GM19395 (cell line): ENCODE measurements around the gene NADK.
"Not testable (repeated sequence)": the region's sequence is repeated elsewhere in the genome, so short reads cannot be mapped to it uniquely, and the experiment has no call there.

Experiments used
- ATAC-seq: cut with Tn5 transposase; IDR thresholded peaks from one replicate; pipeline ENCODE4 v1.9.1; 2021; ENCODE audit warnings: mild to moderate bottlenecking, moderate library complexity; ENCODE audit not compliant: unreplicated experiment

Gene NADK

DNA sequence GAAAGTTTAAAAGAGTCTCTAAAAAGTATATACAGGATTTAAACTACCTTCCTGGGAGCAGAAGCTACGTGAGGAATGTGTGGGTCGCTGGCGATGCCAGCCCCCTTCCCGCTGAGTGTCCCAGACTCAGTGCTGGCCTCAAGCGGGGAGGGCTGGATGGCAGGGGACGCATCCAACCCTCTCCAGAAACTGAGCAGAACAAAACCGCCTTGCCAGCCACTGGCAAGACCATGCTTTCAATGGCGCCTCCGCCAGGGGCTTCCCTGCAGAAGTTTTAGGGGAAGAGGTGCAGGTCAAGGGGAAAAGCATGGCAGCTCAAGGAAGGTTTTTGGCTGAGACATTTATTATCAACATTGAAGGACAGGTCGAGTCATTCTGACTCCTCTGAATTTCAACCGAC lies 26.1 kb downstream of the NADK start:
- no peak for ATAC-seq

DNA sequence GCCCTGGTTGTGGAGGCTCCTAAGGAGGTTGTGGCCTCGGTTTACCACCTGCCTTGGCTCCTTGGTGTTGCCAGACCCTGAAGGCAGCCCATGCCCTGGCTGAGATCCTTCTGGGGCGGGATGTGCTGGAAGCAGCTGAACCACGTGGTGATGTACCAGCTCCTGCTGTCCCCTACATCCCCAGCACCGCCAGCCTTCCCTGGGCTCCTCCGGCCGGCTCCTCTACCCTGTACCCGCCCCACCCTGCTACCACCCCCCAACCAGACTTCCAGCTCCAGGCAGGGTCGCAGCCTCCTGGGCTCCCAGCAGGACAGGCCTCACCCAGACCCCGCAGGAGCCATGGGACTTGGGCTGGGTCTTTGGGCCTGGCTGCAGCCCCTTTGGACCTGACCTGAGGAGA lies 28.3 kb downstream of the NADK start:
- not testable (repeated sequence) for ATAC-seq

DNA sequence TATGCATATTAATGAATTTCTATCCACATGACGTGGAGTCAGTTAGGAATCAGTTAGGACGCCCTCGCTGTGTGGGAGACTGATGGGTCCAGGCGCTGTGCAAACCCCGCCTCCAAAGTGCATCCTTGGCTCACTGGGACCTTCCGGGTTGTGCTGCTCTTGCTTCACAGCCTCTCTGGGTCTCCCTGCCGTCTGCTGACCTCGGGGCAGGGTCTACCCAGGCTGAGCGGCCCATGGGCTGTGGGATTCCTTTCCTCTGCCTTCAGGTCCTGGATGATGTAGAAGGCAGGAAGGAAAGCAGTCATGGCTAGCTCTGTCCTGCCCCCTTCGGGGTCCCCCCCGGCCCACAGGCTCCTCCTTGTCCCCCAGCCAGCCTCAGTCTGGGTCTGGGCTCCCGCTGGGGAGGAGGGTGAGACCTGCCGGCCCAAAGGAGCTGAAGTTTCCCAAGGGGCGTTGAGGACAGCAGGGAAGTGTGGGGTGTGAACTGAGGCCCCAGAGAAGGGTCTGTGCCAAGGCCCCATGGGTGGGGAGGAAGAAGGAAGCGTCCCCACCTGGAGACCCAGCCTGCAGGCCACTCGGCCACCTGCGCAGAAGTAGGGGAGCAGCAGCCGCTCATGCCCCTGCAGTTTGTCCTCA lies 29.5 kb downstream of the NADK start:
- no peak for ATAC-seq

DNA sequence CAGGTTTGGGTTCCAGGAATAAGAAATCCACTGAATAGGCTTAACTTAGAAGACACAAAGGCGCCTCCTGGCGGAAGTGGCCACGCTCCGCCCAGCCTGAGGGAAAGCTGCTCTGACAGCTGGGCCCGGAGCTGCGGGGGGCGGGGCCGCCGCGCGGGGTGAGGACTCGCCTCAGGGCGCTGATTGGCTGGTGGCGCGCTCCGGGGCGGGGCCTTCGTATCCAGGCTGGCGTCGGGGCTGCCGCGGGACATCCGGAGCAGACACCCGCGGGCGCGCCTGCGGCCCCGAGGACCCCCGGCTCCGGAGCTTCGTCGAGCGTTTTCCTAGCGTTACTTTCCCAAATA lies 31.7 kb downstream of the NADK start:
- peak; percentile 76 for ATAC-seq

DNA sequence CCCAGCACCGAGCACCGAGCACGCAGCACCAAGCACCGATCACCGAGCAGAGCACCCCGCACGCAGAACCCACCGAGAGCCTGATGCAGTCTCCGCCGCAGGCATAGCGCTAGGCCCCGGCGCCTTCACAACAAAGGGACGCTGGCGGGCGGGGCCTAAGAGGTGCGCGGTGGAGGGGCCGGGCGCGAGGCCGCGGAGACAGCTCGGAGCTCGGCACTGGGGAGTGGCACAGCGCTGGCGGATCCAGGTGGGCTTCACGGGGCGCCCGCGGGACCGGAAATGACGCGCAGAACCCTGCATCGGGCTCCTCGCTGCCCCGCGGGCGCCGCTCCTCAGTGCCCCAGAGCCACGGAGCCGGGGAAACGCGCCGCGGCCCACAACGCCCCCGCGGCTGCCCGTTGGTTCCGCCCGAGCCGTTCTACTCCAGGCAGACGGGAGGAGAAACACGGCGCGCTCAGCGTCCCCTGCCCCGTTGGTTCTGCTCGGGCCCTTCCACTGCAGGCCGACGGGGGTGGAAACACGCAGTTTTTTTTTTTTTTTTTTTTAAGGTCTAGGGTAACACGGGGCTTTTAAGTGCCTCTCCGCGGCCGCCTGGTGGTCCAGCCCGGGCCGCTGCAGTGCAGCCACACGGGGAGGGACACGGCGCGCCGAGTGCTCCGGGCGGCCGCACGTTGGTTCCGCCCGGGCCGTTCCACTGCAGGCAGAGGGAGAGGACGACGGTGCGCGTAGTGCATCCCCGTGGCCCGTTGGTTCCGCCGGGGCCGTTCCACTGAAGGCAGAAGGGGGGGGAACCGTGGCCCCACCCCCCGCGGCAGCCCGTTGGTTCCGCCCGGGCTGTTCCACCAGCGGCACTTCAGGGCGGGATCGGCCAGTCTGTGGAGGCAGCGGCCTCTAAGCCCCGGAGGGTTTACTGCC lies 32.4 kb downstream of the NADK start:
- ATAC-seq = peak; percentile 77

DNA sequence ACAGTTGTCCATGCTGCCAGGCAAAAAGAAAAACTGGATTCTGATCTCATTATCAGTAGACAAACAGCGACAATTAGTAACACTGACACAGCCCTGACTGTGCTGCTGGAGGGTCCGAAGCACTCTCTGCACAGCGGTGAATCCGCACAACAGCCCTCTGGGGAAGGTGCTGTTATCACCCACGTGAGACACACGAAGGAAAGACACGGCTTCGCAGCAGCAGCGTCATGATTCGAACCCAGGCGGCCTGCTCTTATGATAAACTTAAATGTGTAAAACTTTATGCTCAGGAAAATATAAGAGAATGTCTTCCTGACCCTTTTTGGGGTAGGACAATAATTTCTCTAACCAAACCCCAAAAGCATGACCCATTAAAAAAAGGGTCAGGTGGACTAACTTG lies 35.7 kb downstream of the NADK start:
- not testable (repeated sequence) for ATAC-seq

DNA sequence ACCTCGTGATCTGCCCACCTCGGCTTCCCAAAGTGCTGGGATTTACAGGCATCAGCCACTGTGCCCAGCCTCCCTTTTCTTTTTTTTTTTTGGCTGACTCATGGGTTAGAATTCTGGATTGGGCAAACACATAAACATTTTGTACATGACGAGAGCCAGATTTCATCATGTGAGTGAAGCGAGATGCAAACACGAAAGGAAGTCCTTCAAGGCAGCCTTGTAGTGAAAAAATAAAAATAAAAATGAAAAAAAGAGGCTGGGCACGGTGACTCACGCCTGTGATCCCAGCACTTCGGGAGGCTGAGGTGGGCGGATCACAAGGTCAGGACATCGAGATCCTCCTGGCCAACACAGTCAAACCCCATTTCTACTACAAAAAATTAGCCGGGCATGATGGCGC lies 37.3 kb downstream of the NADK start:
- not testable (repeated sequence) for ATAC-seq

DNA sequence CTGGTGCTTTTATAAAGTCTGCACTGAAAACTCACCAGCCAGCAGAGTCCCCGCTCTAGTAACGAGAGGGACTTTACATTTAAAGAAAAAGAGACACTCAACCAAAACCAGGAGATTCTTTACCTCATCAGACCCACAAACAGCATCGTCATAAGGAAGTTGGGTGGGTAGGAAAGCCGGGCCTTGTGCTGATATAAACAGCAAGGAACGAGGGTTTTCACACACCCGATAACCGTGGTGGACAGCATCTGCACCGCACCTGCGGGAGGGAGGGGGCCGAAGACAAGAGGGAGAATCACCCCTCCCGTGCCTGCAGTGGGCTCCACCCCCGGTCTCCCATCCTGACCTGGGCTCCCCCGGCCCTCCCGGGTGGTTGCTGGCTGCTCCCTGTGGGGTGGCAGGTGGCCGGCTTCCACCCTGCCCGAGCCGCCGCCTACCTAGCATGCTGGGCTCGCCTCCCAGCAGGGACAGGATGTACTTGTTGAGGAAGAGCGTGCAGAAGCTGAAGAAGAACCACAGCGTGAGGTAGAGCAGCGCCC lies 39.4 kb downstream of the NADK start:
- not testable (repeated sequence) for ATAC-seq

DNA sequence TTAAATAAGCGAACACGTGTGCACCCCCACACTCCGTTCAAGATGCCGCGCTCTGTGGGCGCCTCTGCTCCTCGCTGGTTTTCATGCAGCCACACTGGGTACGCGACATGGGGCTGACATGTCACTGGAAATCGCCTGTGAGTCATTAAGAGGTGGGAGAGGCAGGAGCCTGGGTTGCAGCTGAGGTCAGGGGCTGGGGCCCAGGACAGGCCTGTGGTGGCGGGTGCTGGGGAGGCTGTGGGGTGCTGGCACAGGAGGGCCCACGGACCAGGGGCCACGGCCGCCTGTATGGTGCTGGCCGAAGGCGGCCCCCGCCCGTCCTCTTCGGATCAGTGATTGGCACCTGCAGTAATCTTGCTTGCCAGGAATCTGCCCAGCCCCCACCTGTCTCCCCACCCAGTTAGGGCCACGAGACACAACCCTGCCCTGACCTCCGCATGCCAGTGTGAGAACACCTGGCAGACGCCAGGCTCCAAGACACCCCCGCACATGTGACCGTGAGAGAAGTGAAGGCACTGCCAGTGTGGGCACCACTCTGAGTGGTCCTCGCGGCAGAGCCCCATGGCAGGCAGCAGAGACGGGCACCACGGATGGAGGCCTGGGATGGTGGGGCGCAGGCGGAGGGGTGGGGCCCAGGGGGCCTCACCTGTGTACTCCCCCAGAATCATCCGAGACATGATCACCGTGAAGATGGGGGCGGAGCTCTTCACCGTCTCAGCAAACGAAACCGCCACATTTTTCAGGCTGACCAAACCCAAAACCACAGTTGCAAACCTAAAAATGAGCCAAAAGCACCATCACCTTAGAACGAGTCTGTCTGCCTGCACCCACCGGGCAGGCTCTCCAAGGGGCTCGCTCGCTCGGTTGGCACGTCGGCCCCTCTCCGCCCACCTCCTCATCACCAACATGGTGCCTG lies 40.3 kb downstream of the NADK start:
- not testable (repeated sequence) for ATAC-seq

DNA sequence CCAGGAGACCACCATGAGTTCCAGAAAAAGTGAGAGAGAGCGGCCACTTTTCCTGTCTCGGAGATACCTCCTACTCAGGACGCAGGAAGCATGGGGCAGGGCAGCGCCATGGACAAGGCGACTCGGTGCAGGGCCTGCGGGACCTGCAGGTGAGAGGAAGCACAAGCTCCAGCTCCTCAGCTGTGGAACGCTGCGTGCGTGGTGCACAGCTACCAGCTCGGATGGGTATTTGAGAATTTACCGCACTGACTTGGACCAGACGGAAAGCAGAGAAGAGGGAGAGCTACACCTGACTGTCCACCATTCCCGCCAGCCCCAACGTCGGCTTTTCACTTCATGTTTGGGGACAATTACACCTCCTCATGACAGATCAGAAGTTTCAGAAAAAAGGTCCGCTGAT lies 45.9 kb downstream of the NADK start:
- ATAC-seq = no peak

DNA sequence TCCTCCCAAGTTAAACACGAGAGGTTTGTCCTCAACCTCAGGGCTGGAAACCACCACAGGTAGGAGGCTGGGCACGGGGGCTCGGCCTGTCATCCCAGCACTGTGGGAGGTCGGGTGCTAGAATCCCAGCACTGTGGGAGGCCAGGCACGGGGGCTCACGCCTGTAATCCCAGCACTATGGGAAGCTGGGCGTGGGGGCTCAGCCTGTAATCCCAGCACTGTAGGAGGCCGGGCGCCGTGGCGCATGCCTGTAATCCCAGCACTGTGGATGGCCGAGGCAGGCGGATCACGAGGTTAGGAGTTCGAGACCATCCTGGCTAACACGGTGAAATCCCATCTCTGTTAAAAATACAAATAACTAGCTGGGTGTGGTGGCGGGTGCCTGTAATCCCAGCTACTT lies 47.4 kb downstream of the NADK start:
- no peak for ATAC-seq

DNA sequence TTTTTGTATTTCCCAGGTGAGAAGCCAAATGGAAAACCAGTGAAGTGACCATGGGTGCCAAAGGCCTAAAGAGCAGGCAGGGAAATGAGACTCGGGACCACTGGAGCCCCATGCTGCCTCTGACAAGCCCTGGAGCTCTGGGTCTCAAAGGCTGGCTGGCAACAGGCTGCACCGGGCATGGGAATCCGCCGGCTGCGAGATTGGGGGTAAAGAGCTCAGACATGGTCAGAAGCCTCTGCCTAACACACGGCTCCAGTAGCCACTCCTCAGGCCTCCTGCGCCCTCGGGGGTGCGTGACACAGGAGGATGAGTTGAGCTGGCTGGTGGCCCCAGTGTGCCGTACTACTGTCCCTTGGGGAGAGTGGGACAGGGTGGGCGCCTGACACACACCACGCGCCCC lies 48.0 kb downstream of the NADK start:
- ATAC-seq = not testable (repeated sequence)

DNA sequence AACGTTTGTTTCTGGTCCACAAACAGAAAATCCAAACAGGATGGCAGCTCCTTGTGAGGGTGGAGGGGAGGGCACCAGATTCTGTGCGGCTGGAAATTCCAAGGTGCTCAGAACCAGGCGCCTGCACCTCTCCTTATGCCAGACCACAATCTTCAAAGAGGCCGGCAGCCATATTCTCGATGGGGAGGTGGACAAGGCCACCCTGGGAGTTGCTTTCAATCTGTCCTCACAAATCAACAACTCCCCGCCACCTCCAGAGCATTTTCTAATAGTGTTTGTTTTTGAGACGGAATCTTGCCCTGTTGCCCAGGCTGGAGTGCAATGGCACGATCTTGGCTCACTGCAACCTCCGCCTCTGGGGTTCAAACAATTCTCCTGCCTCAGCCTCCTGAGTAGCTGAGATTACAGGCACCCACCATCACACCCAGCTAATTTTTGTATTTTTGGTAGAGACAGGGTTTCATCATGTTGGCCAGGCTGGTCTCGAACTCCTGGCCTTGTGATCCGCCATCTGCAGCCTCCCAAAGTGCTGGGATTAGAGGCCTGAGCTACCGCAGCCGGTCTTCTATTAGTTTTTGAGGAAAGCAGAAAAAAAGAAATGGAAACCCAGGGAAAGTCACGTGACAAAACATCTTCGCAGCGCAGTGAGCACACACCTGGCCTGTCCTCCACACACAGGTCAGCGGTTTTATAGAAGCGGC lies 49.0 kb downstream of the NADK start:
- ATAC-seq = not testable (repeated sequence)

DNA sequence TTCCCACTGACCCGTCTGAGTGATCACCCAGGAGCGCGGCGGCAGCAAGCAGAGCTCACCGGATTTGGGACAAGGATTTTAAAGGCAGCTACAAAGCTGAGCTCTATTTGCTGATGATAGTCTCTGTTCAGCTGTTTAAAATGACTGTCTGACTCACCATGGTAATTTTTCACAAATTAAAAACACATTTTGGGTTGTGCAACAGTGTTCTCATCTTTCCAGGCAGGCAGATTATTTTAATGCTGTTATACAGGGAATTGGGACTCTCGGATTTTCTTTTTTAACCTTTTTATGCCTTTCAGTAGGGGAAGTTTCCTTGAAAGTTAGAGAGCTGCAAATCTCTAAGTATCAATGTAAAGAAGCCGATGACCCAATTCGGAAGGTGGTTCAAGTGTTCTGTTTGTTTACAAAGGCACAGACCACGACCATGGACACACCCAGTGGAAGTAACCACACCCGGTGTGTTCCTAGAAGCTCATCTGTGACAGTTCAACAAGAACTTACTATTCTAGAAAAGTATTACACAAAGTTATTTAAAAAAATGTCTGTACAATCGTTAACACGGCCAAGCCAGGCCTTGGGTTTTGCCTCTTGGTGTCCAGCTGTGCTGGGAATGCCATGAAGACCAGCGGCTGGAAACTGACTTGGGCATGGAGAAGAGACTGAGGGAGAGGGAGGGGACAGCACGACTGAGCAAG lies 49.8 kb downstream of the NADK start:
- not testable (repeated sequence) for ATAC-seq

DNA sequence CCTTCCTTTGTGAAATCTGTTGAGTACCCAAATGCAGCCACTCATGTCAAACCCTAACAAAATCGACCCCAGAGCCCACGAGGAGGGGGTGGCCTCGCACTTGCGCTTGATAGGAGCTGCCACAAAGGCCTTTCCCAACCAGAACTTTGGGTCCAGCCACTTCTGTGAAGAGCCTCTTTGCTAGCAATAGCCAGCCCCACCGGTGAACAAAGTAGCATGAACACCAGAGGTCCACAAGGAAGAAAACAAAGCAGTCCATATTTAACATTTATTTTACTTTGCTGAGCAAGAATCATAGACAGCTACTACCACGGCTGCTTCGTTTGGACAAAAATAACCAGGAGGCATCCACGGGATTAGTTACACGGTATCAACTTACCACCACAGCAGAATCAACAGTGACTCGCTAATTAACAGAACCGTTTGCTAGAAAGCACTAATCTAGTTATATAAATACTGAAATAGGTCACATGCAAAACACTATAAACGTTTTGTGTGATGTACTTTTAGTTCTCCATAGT lies 51.1 kb downstream of the NADK start:
- not testable (repeated sequence) for ATAC-seq

DNA sequence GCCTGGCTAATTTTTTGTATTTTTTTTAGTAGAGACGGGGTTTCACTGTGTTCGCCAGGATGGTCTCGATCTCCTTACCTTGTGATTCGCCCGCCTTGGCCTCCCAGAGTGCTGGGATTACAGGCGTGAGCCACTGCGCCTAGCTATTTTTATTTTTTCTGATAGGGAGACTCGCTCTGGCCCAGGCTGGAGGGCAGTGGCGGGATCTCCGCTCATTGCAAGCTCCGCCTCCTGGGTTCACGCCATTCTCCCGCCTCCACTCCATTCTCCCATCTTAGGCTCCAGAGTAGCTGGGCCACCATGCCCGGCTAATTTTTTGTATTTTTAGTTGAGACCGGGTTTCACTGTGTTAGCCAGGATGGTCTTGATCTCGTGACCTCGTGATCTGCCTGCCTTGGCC lies 52.2 kb downstream of the NADK start:
- ATAC-seq = not testable (repeated sequence)

DNA sequence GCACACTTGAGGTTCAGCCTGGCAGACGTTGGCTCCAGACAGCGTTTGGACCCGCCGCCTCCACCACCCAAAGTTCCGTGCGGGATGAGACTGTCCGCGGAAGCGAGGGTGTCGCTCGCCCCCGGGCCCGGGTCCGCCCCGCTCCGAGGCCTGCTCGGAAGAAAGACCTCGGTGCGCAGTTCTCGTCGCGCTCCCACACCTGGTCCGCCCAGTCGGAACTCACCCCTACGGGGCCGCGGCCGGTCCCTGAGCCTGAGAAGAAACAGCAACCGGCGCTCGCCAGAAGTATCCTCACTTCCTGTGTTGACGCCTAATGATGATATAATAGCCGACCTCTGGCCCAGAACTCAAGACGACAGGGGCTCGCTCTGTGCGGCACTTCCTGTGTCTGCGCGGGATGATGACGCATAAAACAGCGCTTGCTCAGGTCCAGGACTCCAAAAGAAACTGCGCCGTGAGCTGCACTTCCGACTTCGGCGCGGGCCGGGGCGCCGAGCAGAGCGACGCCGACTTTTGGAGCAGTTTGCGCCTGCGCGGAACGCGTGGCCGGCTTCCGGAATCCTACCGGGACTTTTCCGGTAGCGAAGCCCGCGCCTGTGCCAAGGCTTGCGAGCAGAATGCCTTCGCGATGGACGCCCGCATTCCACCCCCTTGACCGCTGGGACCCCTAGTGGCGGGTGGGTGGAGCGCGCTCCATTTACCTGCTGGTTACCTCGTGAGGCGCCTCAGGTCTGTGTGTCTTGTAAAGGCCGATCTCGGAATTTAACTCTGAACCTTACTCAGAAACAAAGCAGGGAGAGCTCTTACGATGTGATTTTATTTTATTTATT lies 54.0 kb downstream of the NADK start, which contains the start of gene CDK11A:
CDK11A (minus strand) TSS at position 323 of the 830 bp plus-strand sequence. CDS start 1,539 bp downstream, outside the sequence.
- peak; percentile 94 for ATAC-seq

DNA sequence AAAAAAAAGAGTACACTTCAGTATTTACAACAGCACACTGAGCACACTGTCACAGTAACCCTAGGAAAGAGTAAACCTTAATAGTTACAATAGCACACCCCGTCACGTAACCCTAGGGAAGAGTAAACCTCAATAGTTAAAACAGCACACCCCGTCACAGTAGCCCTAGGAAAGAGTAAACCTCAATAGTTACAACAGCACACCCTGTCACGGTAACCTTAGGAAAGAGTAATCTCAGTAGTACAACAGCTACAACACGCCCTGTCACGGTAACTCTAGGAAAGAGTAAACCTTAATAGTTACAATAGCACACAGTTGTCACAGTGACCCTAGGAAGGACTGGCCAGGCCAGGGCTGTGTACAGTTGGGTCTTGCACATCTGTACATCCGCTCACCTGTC lies 57.1 kb downstream of the NADK start:
- ATAC-seq = no peak
